HFF-Myc (cell line): ENCODE results near the gene OR52I1.

Experiments used
- DNase-seq: peaks from one replicate; pipeline ENCODE4 v3.0.0-alpha.2; 2011; ENCODE audit warnings: low read depth; ENCODE audit errors: extremely low read depth
- H3K4me3 ChIP-seq: replicated peaks from 2 replicates; pipeline ENCODE4 v1.5.1; 2011; ENCODE audit warnings: low read depth, mild to moderate bottlenecking, control low read depth, low read length
- CTCF ChIP-seq: IDR thresholded peaks from 2 replicates; pipeline ENCODE4 v1.5.1; 2012; ENCODE audit warnings: mild to moderate bottlenecking, low read depth, low read length, control low read depth; ENCODE audit errors: missing control alignments

Gene OR52I1

GRCh38 chr11:4593739-4594138, at the start of gene OR52I1:
TSS of gene OR52I1 (plus strand) at chr11:4594039. CDS start at chr11:4594039, 0 bp downstream.
- no peak for DNase-seq
- H3K4me3 ChIP-seq, result no peak within 1 kb of the TSS
- no peak for TF ChIP-seq CTCF

- H3K4me3 ChIP-seq, result no peak within 1 kb of the TSS
- TF ChIP-seq CTCF, result no peak
- no peak for DNase-seq
Measured at GRCh38 chr11:4544891-4545290, 48.9 kb upstream of the OR52I1 start, which contains the start of gene OR52M1. TSS of gene OR52M1 (plus strand) at chr11:4545191. CDS start at chr11:4545191, 0 bp downstream.

GRCh38 chr11:4546878-4547277, 47.0 kb upstream of the OR52I1 start:
- DNase-seq, result no peak
- no peak overlapping the region for H3K4me3 ChIP-seq
- TF ChIP-seq CTCF, result no peak

GRCh38 chr11:4547416-4547815, 46.4 kb upstream of the OR52I1 start:
- TF ChIP-seq CTCF, result no peak
- DNase-seq, result no peak
- no peak overlapping the region for H3K4me3 ChIP-seq

DNA sequence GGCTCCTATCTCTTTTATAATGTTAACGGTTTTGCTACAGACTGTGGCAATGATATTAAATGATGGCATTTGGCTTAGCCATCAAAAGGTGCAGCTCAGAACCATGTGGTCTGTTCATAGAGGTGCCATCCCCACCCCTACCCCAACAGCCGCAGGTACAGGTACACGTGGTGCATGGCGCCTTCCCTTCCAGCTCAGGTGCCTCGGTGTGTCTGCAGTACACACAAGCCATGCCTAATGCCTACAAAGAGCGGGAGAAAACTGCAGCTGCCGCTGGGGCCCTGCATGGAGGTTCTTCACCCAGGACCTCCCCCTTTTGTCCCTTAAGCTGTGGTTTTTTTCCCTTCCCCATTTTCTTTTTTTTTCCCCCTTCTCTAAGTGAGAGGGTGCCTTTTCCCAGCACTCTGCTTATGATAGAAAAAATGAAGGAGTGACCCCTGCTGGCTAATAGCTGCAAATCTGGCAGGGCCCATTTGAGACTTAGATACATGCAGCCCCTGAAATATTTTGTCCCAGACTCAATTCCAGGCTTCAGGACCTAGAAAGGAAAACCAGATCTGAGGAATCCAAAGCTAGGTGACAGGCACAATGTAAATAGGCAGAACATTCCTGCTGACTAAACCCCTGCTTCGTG, 42.4 kb upstream of the OR52I1 start:
- TF ChIP-seq CTCF, result peak; percentile 46
- no peak overlapping the region for H3K4me3 ChIP-seq
- DNase-seq, result no peak

GRCh38 chr11:4559527-4560440, 34.1 kb upstream of the OR52I1 start:
- no peak for DNase-seq
- H3K4me3 ChIP-seq, result no peak overlapping the region

More at GRCh38 chr11:4559527-4560440, 34.1 kb upstream of the OR52I1 start:
- TF ChIP-seq CTCF, result no peak
